ENCODE measurements around the gene SLITRK3. TPM values are rescaled to one million over a fixed set of nuclear protein-coding genes. Genes with fewer than 3 reads are reported as not detected.
A peak's percentile ranks its signal among the peaks of the same experiment; 100 is the strongest.

SLITRK3 gene
- total RNA-seq, 1 donor from 2014 or later: under 0.01 TPM

DNA sequence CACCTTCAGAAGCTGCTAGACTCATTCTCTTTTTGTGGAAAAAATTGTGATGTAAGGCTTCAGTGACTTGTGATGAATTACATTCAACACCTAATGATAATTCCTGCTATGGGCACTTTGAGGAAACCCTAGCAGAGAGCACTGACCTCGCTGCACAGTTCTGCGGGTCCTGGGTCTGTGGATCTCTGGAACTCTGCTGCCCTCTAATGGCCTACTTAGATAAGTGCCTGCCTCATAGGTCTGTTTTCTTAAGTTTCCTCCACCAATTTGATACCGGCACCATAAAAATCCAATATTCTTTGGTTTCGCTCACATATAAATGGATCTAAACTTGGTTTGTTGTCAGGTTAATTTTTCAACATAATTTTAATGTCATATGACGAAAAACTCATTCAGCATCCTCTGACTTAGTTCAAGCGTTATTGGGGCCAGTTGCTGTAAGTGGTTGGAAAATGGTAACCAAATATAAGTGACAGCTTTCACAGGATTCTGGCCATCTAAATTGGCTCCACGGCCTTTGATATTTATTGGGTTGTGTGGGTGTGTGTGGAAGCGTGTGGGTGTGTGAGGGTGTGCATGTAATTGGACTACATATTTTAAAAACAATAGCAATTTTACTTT lies 10.4 kb downstream of the SLITRK3 start:
- H3K36me3 ChIP-seq (ENCODE audit: control insufficient read depth, insufficient read depth, low read length): no peaks in the 10 kb centered on the region
- TF ChIP-seq, protein P1, sequence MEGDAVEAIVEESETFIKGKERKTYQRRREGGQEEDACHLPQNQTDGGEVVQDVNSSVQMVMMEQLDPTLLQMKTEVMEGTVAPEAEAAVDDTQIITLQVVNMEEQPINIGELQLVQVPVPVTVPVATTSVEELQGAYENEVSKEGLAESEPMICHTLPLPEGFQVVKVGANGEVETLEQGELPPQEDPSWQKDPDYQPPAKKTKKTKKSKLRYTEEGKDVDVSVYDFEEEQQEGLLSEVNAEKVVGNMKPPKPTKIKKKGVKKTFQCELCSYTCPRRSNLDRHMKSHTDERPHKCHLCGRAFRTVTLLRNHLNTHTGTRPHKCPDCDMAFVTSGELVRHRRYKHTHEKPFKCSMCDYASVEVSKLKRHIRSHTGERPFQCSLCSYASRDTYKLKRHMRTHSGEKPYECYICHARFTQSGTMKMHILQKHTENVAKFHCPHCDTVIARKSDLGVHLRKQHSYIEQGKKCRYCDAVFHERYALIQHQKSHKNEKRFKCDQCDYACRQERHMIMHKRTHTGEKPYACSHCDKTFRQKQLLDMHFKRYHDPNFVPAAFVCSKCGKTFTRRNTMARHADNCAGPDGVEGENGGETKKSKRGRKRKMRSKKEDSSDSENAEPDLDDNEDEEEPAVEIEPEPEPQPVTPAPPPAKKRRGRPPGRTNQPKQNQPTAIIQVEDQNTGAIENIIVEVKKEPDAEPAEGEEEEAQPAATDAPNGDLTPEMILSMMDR (IDR thresholded peaks at IDR 0.05; ENCODE audit: insufficient read depth, low read length, severe bottlenecking): peak; percentile 84
- no peak overlapping the region for H3K4me3 ChIP-seq (ENCODE audit: low read depth, low read length)
- H3K27me3 ChIP-seq (ENCODE audit: control insufficient read depth, insufficient read depth, low read length): no peaks in the 10 kb centered on the region
- no peak for FAIRE-seq
- peak; percentile 53 for DNase-seq (ENCODE audit: low read depth)

DNA sequence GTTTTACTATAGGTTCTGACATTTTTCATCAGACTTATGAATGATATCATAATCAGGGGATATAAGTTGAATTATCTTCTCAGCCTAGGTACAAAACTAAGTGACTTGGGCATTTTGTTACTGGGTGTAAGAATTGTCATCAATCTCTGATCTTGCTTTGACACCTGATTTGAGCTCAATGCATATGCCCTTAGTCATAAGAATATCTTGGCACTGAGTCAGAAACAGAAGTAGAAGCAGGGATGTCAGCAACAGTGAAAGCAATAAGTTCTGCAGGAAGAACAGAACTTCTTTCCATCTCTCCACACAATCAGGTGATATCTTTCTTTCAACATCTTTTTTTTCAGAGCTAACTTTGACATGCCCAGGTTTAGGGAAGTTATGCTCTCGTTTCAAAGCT lies 14.6 kb downstream of the SLITRK3 start:
- Histone ChIP-seq H3K36me3 (ENCODE audit: control insufficient read depth, insufficient read depth, low read length) (no peaks in the 10 kb centered on the region), H3K4me3 (ENCODE audit: low read depth, low read length) (no peak overlapping the region), H3K27me3 (ENCODE audit: control insufficient read depth, insufficient read depth, low read length) (no peaks in the 10 kb centered on the region)
- DNase-seq (ENCODE audit: low read depth): peak; percentile 55
- FAIRE-seq: no peak
- TF ChIP-seq, protein P1 (IDR thresholded peaks at IDR 0.05; ENCODE audit: insufficient read depth, low read length, severe bottlenecking): no peak

DNA sequence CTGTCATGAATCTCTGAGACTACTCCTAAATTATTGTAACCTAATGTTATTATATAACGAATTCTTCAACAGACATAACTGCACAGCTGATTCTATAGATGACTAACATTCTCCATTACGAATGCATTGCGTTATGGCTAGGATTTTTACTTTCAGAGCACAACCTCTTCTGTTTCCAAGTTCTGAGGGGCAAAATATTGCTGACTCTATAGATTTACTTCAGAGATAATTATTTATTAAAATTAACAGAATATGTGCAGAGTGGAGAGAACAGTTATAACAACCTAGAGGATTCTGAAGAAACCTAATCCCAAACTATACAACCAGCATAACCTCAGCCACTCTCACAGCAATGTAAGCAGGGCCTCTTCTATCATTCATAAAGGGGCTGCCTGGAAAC lies 25.9 kb downstream of the SLITRK3 start:
- Histone ChIP-seq H3K36me3 (ENCODE audit: control insufficient read depth, insufficient read depth, low read length) (no peaks in the 10 kb centered on the region), H3K27me3 (ENCODE audit: control insufficient read depth, insufficient read depth, low read length) (no peaks in the 10 kb centered on the region), H3K4me3 (ENCODE audit: low read depth, low read length) (no peak overlapping the region)
- no peak for FAIRE-seq
- DNase-seq (ENCODE audit: low read depth): no peak
- TF ChIP-seq, protein P1 (IDR thresholded peaks at IDR 0.05; ENCODE audit: insufficient read depth, low read length, severe bottlenecking): no peak

DNA sequence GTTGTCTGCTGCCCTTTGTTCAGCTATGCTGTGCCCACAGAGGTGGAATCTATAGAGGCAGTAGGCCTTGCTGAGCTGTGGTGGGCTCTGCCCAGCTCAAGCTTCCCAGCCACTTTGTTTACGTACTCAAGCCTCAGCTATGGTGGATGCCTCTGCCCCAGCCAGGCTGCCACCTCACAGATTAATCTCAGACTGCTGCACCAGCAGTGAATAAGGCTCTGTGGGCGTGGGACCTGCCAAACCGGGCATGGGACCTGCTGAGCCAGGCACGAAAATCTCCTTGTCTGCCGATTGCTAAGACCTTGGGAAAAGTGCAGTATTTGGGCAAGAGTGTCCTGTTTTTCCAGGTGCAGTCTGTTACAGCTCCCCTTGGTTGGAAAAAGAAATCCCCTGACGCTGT lies 26.8 kb downstream of the SLITRK3 start:
- DNase-seq (ENCODE audit: low read depth) (no peak), FAIRE-seq (no peak)
- no peak overlapping the region for H3K4me3 ChIP-seq (ENCODE audit: low read depth, low read length)
- no peaks in the 10 kb centered on the region for H3K36me3 ChIP-seq (ENCODE audit: control insufficient read depth, insufficient read depth, low read length)
- TF ChIP-seq, protein P1 (IDR thresholded peaks at IDR 0.05; ENCODE audit: insufficient read depth, low read length, severe bottlenecking): no peak
- no peaks in the 10 kb centered on the region for H3K27me3 ChIP-seq (ENCODE audit: control insufficient read depth, insufficient read depth, low read length)

- FAIRE-seq: no peak
- Histone ChIP-seq H3K27me3 (ENCODE audit: control insufficient read depth, insufficient read depth, low read length) (no peaks in the 10 kb centered on the region), H3K36me3 (ENCODE audit: control insufficient read depth, insufficient read depth, low read length) (no peaks in the 10 kb centered on the region), H3K4me3 (ENCODE audit: low read depth, low read length) (no peak overlapping the region)
- no peak for DNase-seq (ENCODE audit: low read depth)
- TF ChIP-seq, protein P1 (IDR thresholded peaks at IDR 0.05; ENCODE audit: insufficient read depth, low read length, severe bottlenecking): no peak
Observed at GRCh38 chr3:165162883-165163282, 33.3 kb downstream of the SLITRK3 start.
